Activated naive CD8-positive, alpha-beta T cell (primary cell): ENCODE data around the gene PCDHGA11.
"Not testable (repeated sequence)": the region's sequence is repeated elsewhere in the genome, so short reads cannot be mapped to it uniquely, and the experiment has no call there.

Experiments
- H3K27ac Mint-ChIP-seq: one replicate; pipeline ENCODE4 v1.8.0; 2021; ENCODE audit warnings: mixed read lengths
- H3K27me3 Mint-ChIP-seq: one replicate; pipeline ENCODE4 v1.8.0; 2021; ENCODE audit warnings: mixed read lengths
- H3K36me3 Mint-ChIP-seq: one replicate; pipeline ENCODE4 v1.8.0; 2021; ENCODE audit warnings: mixed read lengths
- H3K4me1 Mint-ChIP-seq: one replicate; pipeline ENCODE4 v1.8.0; 2021; ENCODE audit warnings: low read depth, mixed read lengths
- H3K4me3 Mint-ChIP-seq: one replicate; pipeline ENCODE4 v1.8.0; 2021; ENCODE audit warnings: mild to moderate bottlenecking, mixed read lengths
- H3K9me3 Mint-ChIP-seq: one replicate; pipeline ENCODE4 v1.8.0; 2021; ENCODE audit warnings: low read depth, mixed read lengths

The PCDHGA11 gene

DNA sequence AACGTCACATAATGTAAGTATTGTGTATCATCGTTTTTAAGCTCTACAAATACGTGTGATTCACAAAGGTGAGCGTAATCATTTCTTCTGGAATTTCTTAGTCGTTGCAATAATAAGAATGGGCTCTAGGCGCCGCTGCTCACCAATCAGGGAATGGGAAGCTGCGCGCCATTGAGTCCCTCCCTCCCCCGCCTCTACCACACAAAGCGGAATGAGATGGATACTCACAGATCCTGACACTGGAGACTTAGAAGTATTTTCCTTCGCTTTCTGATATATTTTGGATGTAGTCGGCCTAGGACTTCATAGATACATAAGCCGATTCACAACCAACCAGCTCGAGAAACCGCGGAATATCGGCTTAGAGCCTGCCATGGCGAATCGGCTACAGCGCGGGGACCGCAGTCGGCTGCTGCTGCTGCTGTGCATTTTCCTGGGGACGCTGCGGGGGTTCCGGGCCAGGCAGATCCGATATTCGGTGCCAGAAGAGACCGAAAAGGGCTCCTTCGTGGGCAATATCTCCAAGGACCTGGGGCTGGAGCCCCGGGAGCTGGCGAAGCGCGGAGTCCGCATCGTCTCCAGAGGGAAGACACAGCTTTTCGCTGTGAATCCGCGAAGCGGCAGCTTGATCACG, at the start of gene PCDHGA11:
PCDHGA11 (plus strand) TSS at position 197 of the 634 bp plus-strand sequence; CDS start at position 374, 177 bp downstream.
- H3K36me3 Mint-ChIP-seq: peaks cover 31% of the 10 kb centered on the region
- peaks cover 53% of the 10 kb centered on the region for H3K27me3 Mint-ChIP-seq
- H3K4me1 Mint-ChIP-seq: peaks cover 10% of the 10 kb centered on the region
- H3K4me3 Mint-ChIP-seq: peak within 1 kb of the TSS; percentile 87
- peaks cover 20% of the 10 kb centered on the region for H3K9me3 Mint-ChIP-seq
- peak within 1 kb of the TSS; percentile 70 for H3K27ac Mint-ChIP-seq

DNA sequence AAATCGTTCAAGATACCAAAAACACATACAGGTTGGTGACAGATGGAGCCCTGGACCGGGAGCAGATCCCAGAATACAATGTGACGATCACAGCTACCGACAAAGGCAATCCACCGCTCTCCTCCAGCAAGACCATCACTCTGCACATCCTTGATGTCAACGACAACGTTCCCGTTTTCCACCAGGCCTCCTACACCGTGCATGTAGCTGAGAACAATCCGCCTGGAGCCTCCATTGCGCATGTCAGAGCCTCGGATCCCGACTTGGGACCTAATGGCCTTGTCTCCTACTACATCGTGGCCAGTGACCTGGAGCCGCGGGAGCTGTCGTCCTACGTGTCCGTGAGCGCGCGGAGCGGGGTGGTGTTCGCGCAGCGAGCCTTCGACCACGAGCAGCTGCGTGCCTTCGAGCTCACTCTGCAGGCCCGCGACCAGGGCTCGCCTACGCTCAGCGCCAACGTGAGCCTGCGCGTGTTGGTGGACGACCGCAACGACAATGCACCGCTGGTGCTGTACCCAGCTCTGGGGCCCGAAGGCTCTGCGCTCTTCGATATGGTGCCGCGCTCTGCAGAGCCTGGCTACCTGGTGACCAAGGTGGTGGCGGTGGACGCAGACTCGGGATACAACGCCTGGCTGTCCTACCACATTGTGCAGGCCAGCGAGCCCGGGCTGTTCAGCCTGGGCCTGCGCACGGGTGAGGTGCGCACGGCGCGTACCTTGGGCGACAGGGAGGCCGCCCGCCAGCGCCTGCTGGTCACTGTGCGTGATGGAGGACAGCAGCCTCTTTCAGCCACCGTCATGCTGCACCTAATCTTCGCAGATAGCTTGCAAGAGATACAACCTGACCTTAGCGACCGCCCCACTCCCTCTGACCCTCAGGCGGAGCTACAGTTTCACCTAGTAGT, 49.0 kb upstream of the PCDHGA11 start:
- Mint-ChIP-seq H3K27me3 (peaks cover 55% of the 10 kb centered on the region), H3K27ac (no peak overlapping the region), H3K4me1 (peaks cover 9% of the 10 kb centered on the region), H3K9me3 (peaks cover 3% of the 10 kb centered on the region), H3K4me3 (no peak overlapping the region), H3K36me3 (peaks cover 11% of the 10 kb centered on the region)

DNA sequence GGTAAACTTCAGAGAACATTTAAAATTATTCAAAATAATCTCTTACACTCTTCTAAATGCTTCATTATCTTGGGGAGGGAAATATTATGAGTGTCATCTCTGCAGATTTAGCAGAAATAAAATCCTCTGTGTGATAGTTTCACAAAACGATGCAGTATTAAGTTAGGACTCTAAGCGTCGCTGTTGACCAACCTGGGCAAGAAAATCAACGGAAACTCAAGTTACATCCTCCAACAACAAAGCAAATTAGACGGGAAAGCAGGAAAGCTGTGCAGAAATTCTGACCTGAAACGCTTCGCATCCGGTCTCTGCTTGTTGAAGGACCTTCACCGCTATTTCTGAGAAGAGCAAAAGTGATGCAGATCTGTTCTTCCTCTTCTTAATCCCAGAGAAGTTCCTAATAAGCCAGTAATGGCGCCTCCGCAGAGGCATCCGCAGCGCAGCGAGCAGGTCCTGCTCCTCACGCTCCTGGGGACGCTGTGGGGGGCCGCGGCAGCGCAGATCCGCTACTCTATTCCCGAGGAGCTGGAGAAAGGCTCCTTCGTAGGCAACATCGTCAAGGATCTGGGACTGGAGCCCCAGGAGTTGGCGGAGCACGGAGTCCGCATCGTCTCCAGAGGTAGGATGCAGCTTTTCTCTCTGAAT, 47.1 kb upstream of the PCDHGA11 start, which contains the start of gene PCDHGA6:
PCDHGA6 (plus strand) TSS at position 219 of the 645 bp plus-strand sequence; CDS start at position 412, 193 bp downstream.
- H3K4me3 Mint-ChIP-seq: peak within 1 kb of the TSS; percentile 61
- H3K9me3 Mint-ChIP-seq: peaks cover 3% of the 10 kb centered on the region
- peaks cover 9% of the 10 kb centered on the region for H3K4me1 Mint-ChIP-seq
- no peak within 1 kb of the TSS for H3K27ac Mint-ChIP-seq
- peaks cover 10% of the 10 kb centered on the region for H3K36me3 Mint-ChIP-seq
- H3K27me3 Mint-ChIP-seq: peaks cover 53% of the 10 kb centered on the region

DNA sequence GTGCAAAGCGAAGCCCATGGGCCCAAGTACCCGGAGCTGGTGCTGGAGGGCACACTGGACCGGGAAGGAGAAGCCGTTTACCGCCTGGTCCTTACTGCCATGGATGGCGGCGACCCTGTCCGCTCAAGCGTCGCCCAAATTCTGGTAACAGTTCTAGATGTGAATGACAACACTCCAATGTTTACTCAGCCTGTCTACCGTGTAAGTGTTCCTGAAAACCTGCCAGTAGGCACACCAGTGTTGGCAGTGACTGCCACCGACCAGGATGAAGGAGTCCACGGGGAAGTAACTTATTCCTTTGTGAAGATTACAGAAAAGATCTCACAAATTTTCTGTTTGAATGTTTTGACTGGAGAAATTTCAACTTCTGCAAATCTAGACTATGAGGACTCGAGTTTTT, 46.2 kb upstream of the PCDHGA11 start:
- no peak overlapping the region for H3K27ac Mint-ChIP-seq
- peaks cover 57% of the 10 kb centered on the region for H3K27me3 Mint-ChIP-seq

DNA sequence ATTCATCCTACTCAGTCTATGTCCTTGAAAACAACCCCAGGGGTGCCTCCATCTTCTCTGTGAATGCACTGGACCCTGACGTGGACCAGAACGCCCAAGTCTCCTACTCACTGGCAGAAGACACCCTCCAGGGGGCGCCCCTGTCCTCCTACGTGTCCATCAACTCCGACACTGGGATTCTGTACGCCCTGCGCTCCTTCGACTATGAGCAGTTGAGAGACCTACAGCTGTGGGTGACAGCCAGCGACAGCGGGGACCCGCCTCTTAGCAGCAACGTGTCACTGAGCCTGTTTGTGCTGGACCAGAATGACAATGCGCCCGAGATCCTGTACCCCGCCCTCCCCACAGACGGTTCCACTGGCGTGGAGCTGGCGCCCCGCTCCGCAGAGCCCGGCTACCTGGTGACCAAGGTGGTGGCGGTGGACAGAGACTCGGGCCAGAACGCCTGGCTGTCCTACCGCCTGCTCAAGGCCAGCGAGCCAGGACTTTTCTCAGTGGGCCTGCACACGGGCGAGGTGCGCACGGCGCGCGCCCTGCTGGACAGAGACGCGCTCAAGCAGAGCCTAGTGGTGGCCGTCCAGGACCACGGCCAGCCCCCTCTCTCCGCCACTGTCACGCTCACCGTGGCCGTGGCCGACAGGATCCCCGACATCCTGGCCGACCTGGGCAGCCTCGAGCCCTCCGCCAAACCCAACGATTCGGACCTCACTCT, 45.3 kb upstream of the PCDHGA11 start:
- H3K27ac Mint-ChIP-seq, H3K4me3 Mint-ChIP-seq, H3K4me1 Mint-ChIP-seq, H3K9me3 Mint-ChIP-seq: not testable (repeated sequence)
- Mint-ChIP-seq H3K36me3 (peaks cover 13% of the 10 kb centered on the region), H3K27me3 (peaks cover 57% of the 10 kb centered on the region)

More for the DNA sequence above, 46.2 kb upstream of the PCDHGA11 start:
- Mint-ChIP-seq H3K9me3 (peaks cover 3% of the 10 kb centered on the region), H3K4me3 (no peak overlapping the region), H3K4me1 (peaks cover 8% of the 10 kb centered on the region), H3K36me3 (peaks cover 13% of the 10 kb centered on the region)

DNA sequence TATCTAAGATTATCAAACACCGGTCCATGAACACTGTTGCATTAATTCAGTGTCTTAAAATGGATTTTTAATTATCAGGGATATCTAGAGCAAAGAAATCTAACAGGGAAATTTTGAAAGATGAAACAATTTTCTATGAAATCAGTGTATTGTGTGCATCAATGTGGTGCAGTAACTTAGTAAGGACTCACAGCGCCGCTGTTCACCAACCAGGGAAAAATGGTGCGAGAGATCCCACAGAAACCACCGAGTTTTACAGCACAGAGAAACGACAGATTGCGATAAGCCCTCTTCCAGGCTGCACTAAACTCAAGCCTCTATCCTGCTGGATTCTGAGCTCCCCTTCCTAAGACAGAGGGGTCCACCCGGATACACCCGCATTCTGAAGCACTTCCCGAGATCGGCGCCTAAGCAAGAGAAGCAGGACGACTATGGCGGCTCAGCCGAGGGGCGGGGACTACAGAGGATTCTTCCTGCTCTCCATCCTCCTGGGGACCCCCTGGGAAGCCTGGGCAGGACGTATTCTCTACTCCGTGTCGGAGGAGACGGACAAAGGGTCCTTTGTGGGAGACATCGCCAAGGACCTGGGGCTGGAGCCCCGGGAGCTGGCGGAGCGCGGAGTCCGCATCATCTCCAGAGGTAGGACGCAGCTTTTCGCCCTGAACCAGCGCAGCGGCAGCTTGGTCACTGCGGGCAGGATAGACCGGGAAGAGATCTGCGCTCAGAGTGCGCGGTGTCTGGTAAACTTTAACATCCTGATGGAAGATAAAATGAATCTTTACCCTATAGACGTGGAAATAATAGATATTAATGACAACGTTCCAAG, 38.2 kb upstream of the PCDHGA11 start, which contains the start of gene PCDHGA7:
PCDHGA7 (plus strand) TSS at position 274 of the 826 bp plus-strand sequence; CDS start at position 432, 158 bp downstream.
- Mint-ChIP-seq H3K4me3 (peak within 1 kb of the TSS; percentile 82), H3K4me1 (no peaks in the 10 kb centered on the region), H3K27ac (no peak within 1 kb of the TSS), H3K27me3 (peaks cover 70% of the 10 kb centered on the region), H3K36me3 (peaks cover 15% of the 10 kb centered on the region), H3K9me3 (peaks cover 15% of the 10 kb centered on the region)

DNA sequence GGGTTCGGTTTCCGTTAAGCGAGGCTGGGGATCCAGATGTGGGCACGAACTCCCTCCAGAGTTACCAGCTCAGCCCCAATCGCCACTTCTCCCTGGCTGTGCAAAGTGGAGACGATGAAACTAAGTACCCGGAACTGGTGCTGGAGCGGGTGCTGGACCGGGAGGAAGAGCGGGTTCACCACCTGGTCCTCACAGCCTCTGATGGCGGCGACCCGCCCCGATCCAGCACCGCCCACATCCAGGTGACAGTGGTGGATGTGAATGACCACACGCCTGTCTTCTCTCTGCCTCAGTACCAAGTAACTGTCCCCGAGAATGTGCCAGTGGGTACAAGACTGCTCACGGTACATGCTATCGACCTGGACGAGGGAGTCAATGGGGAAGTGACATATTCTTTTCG, 37.5 kb upstream of the PCDHGA11 start:
- peaks cover 18% of the 10 kb centered on the region for H3K36me3 Mint-ChIP-seq
- peaks cover 16% of the 10 kb centered on the region for H3K9me3 Mint-ChIP-seq
- H3K27me3 Mint-ChIP-seq: peaks cover 73% of the 10 kb centered on the region
- peak overlapping the region; percentile 82 for H3K4me3 Mint-ChIP-seq
- no peaks in the 10 kb centered on the region for H3K4me1 Mint-ChIP-seq
- no peak overlapping the region for H3K27ac Mint-ChIP-seq

DNA sequence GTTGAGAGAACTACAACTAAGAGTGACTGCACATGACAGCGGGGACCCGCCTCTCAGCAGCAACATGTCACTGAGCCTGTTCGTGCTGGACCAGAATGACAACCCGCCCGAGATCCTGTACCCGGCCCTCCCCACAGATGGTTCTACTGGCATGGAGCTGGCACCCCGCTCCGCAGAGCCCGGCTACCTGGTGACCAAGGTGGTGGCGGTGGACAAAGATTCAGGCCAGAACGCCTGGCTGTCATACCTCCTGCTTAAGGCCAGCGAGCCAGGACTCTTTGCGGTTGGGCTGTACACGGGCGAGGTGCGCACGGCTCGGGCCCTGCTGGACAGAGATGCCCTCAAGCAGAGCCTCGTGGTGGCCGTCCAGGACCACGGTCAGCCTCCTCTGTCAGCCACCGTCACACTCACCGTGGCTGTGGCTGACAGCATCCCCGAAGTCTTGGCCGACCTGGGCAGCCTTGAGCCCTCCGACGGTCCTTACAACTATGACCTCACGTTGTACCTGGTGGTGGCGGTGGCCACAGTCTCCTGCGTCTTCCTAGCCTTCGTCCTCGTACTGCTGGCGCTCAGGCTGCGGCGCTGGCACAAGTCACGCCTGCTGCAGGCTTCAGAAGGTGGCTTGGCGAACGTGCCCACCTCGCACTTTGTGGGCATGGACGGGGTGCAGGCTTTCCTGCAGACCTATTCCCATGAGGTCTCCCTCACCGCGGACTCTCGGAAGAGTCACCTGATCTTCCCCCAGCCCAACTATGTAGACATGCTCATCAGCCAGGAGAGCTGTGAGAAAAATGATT, 36.2 kb upstream of the PCDHGA11 start:
- H3K9me3 Mint-ChIP-seq: peaks cover 18% of the 10 kb centered on the region
- H3K27ac Mint-ChIP-seq: no peak overlapping the region
- no peaks in the 10 kb centered on the region for H3K4me1 Mint-ChIP-seq
- peaks cover 16% of the 10 kb centered on the region for H3K36me3 Mint-ChIP-seq
- H3K4me3 Mint-ChIP-seq: no peak overlapping the region
- H3K27me3 Mint-ChIP-seq: peaks cover 70% of the 10 kb centered on the region

DNA sequence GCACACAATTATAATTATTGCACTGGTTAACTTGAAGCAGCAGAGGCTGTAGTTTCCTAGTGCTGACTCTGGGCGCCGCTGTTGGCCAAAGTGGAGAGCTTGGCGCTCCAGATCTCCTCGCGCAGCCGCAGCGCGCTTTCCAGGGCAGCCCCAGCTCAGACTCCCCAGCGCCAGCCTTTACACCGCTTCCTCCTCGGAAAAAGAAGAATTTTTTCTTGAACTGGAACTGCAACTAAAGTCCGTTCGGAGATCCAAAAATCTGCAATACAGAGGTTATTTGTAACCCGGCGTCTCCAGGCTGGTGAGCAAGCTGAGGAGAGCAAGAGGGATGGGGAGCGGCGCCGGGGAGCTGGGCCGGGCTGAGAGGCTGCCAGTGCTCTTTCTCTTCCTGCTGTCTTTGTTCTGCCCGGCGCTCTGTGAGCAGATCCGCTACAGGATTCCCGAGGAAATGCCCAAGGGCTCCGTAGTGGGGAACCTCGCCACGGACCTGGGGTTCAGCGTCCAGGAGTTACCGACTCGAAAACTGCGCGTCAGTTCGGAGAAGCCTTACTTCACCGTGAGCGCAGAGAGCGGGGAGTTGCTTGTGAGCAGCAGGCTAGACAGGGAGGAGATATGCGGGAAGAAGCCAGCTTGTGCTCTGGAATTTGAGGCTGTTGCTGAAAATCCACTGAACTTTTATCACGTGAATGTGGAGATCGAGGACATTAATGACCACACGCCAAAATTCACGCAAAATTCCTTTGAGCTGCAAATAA, 33.1 kb upstream of the PCDHGA11 start, which contains the start of gene PCDHGB4:
PCDHGB4 (plus strand) TSS at position 142 of the 755 bp plus-strand sequence; CDS start at position 329, 187 bp downstream.
- peaks cover 12% of the 10 kb centered on the region for H3K36me3 Mint-ChIP-seq
- peaks cover 22% of the 10 kb centered on the region for H3K9me3 Mint-ChIP-seq
- peak within 1 kb of the TSS; percentile 52 for H3K4me3 Mint-ChIP-seq
- peak within 1 kb of the TSS; percentile 6 for H3K27ac Mint-ChIP-seq
- H3K27me3 Mint-ChIP-seq: peaks cover 65% of the 10 kb centered on the region
- not testable (repeated sequence) for H3K4me1 Mint-ChIP-seq

DNA sequence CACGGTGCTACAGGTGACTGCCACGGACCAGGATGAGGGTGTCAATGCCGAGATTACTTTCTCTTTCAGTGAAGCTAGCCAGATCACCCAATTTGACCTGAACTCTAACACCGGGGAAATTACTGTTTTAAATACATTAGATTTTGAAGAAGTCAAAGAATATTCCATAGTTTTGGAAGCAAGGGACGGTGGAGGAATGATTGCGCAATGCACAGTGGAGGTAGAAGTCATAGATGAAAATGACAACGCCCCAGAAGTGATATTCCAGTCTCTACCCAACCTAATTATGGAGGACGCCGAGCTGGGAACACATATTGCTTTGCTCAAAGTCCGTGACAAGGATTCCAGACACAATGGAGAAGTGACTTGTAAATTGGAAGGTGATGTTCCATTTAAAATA, 32.2 kb upstream of the PCDHGA11 start:
- Mint-ChIP-seq H3K9me3 (peaks cover 26% of the 10 kb centered on the region), H3K27me3 (peaks cover 64% of the 10 kb centered on the region), H3K27ac (peak overlapping the region; percentile 6), H3K4me1 (no peaks in the 10 kb centered on the region), H3K4me3 (no peak overlapping the region), H3K36me3 (peaks cover 12% of the 10 kb centered on the region)

DNA sequence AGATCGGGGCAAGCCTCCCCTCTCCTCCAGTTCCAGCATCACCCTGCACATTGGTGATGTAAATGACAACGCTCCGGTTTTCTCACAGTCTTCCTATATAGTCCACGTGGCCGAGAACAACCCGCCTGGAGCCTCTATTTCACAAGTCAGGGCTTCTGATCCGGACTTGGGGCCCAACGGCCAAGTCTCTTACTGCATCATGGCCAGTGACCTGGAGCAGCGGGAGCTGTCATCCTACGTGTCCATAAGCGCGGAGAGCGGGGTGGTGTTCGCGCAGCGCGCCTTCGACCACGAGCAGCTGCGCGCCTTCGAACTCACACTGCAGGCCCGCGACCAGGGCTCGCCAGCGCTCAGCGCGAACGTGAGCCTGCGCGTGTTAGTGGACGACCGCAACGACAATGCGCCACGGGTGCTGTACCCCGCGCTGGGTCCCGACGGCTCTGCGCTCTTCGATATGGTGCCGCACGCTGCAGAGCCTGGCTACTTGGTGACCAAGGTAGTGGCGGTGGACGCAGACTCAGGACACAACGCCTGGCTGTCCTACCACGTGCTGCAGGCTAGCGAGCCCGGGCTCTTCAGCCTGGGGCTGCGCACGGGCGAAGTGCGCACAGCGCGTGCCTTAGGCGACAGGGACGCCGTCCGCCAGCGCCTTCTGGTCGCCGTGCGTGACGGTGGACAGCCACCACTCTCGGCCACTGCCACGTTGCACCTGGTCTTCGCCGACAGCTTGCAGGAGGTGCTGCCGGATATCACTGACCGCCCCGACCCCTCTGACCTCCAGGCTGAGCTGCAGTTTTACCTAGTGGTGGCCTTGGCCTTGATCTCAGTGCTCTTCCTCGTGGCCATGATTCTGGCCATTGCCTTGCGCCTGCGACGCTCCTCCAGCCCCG, 31.5 kb upstream of the PCDHGA11 start:
- Mint-ChIP-seq H3K27ac (no peak overlapping the region), H3K4me3 (no peak overlapping the region), H3K9me3 (peaks cover 26% of the 10 kb centered on the region), H3K27me3 (peaks cover 64% of the 10 kb centered on the region), H3K4me1 (no peaks in the 10 kb centered on the region), H3K36me3 (peaks cover 18% of the 10 kb centered on the region)
